Endothelial cell (in vitro differentiated cells): ENCODE measurements around the gene RCL1. TPM values are rescaled to one million over a fixed set of nuclear protein-coding genes. Genes with fewer than 3 reads are reported as not detected.
"Not testable (repeated sequence)": the region's sequence is repeated elsewhere in the genome, so short reads cannot be mapped to it uniquely, and the experiment has no call there.

ENCODE experiments used
- DNase-seq: peaks from one replicate; pipeline ENCODE4 v3.0.0; 2021; ENCODE audit warnings: low spot score
- H3K27ac Mint-ChIP-seq: one replicate; pipeline ENCODE4 v1.8.0; 2021; ENCODE audit warnings: mixed read lengths, inconsistent platforms; ENCODE audit not compliant: unreplicated experiment
- H3K27me3 Mint-ChIP-seq: one replicate; pipeline ENCODE4 v1.8.0; 2021; ENCODE audit warnings: mild to moderate bottlenecking, moderate library complexity, mixed read lengths, inconsistent platforms; ENCODE audit not compliant: unreplicated experiment
- H3K36me3 Mint-ChIP-seq: one replicate; pipeline ENCODE4 v1.8.0; 2021; ENCODE audit warnings: mild to moderate bottlenecking, low read depth, mixed read lengths, inconsistent platforms; ENCODE audit not compliant: unreplicated experiment
- H3K4me1 Mint-ChIP-seq: one replicate; pipeline ENCODE4 v1.8.0; 2021; ENCODE audit warnings: mild to moderate bottlenecking, mixed read lengths, inconsistent platforms; ENCODE audit not compliant: unreplicated experiment
- H3K4me3 Mint-ChIP-seq: one replicate; pipeline ENCODE4 v1.8.0; 2021; ENCODE audit warnings: mild to moderate bottlenecking, mixed read lengths, inconsistent platforms; ENCODE audit not compliant: unreplicated experiment
- H3K9me3 Mint-ChIP-seq: one replicate; pipeline ENCODE4 v1.8.0; 2021; ENCODE audit warnings: mixed read lengths, inconsistent platforms; ENCODE audit not compliant: unreplicated experiment
- CTCF ChIP-seq: fragments of 200-600 bp; sonication (generic); IDR thresholded peaks from one replicate; pipeline ENCODE4 v1.5.0; 2021; ENCODE audit warnings: antibody characterized with exemption; ENCODE audit not compliant: unreplicated experiment
- total RNA-seq: library from RNA; stranded (reverse); fragmentation: NEBNext Ultra II Directional; extraction: Animal tissue kit (Norgen Biotek cat#: 25700); gene quantifications from one replicate; pipeline ENCODE4 v1.2.1, GENCODE V29; 2021; ENCODE audit not compliant: unreplicated experiment

RCL1 gene
- total RNA-seq, 1 donor from 2014 or later, result 12.2 TPM

GRCh38 chr9:4750023-4750673 is 42.6 kb upstream of the RCL1 start:
- DNase-seq, result no peak
- no peak overlapping the region for H3K4me3 Mint-ChIP-seq
- no peaks in the 10 kb centered on the region for H3K27me3 Mint-ChIP-seq
- no peak overlapping the region for H3K27ac Mint-ChIP-seq
- H3K9me3 Mint-ChIP-seq, result no peaks in the 10 kb centered on the region
- H3K36me3 Mint-ChIP-seq, result no peaks in the 10 kb centered on the region
- H3K4me1 Mint-ChIP-seq, result peaks cover 3% of the 10 kb centered on the region
- peak; percentile 26 for TF ChIP-seq CTCF

DNA sequence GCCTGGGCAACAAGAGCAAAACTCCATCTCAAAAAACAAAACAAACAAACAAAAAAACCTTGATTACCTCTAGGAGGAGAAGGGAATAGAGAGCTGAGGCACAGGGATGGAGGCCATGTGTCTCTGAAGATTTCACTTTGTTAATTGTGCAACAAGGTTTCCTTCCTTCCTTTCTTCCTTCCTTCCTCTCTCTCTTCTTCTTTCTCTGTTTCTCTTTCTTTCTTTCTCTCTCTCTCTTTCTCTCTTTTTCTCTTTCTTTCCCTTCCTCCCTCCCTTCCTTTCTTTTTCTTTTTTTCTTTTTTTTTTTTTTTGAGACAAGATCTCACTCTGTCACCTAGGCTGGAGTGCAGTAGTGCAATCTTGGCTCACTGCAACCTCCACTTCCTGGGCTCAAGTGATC is 38.2 kb upstream of the RCL1 start:
- not testable (repeated sequence) for H3K27me3 Mint-ChIP-seq, H3K27ac Mint-ChIP-seq, H3K4me1 Mint-ChIP-seq, H3K9me3 Mint-ChIP-seq, H3K36me3 Mint-ChIP-seq, DNase-seq, H3K4me3 Mint-ChIP-seq

DNA sequence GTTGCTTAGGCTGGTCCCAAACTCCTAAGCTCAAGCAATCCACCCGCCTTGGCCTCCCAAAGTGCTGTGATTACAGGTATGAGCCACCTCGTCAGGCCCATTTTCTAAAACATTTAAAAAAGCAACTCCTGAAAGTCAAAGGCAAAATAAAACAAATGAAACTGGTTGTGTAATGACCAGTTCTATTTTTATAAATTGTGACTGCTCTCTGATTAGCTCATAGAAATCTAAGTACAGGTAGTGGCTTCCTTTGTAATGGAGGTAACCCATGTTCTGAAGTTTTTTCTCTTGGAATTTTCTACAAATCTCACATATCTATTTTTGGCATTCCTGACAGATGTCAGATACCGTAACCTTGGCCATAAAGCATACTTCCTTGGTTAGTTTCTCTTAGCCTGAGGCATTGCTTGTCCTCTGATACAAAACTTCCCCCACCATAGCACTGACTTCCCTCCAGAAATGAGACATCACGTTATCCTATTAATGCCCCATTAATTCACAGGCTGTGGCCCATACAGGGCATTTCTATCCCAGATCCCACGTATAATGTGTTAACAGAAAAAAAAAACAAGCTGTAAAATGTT is 37.6 kb upstream of the RCL1 start:
- Mint-ChIP-seq H3K9me3 (no peaks in the 10 kb centered on the region), H3K27me3 (no peaks in the 10 kb centered on the region), H3K36me3 (no peaks in the 10 kb centered on the region), H3K27ac (no peak overlapping the region), H3K4me3 (no peak overlapping the region), H3K4me1 (peaks cover 3% of the 10 kb centered on the region)
- no peak for TF ChIP-seq CTCF
- no peak for DNase-seq

- H3K9me3 Mint-ChIP-seq, result no peaks in the 10 kb centered on the region
- H3K27ac Mint-ChIP-seq, result no peak overlapping the region
- TF ChIP-seq CTCF, result no peak
- no peaks in the 10 kb centered on the region for H3K27me3 Mint-ChIP-seq
- H3K36me3 Mint-ChIP-seq, result no peaks in the 10 kb centered on the region
- DNase-seq, result no peak
- H3K4me1 Mint-ChIP-seq, result peaks cover 3% of the 10 kb centered on the region
- H3K4me3 Mint-ChIP-seq, result no peak overlapping the region
These were observed 36.3 kb upstream of the RCL1 start for GRCh38 chr9:4756420-4756819.

DNA sequence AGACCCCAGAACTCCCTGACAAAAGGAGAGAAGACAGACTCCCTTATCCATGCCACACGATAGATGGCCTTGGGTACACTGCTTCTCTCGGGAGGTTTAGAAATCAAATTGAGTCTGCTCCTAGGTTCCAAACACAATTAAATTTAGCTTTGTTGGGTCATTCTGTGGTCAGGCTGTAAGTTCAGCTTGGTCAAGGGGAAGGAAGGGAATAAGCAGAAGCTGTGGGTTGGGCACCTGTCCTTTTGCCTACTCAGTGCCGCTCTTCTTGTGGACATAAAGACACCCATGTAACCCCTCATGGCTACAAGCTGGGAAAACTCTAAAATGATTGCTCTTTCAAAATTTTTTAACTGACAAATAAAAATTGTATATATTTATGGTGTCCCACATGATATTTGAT is 32.6 kb upstream of the RCL1 start:
- H3K4me1 Mint-ChIP-seq, result peaks cover 12% of the 10 kb centered on the region

More for the DNA sequence above, 32.6 kb upstream of the RCL1 start:
- no peak for DNase-seq
- H3K36me3 Mint-ChIP-seq, result no peaks in the 10 kb centered on the region
- TF ChIP-seq CTCF, result no peak
- no peak overlapping the region for H3K4me3 Mint-ChIP-seq
- H3K27ac Mint-ChIP-seq, result no peak overlapping the region
- H3K9me3 Mint-ChIP-seq, result no peaks in the 10 kb centered on the region
- H3K27me3 Mint-ChIP-seq, result no peaks in the 10 kb centered on the region
